Ishikawa (cell line): Measurements from ENCODE around the gene SMURF1.

ENCODE experiments used
- EP300 ChIP-seq: IDR thresholded peaks from 2 replicates; pipeline ENCODE4 v1.6.1; 2012; ENCODE audit warnings: borderline replicate concordance
- YY1 ChIP-seq: IDR thresholded peaks from 2 replicates; pipeline ENCODE4 v1.6.1; 2012; ENCODE audit warnings: low read depth
- TF ChIP-seq, protein P1 (sequence below): IDR thresholded peaks from 2 replicates; pipeline ENCODE4 v1.6.1; 2012

- TF ChIP-seq EP300, result no peak
- TF ChIP-seq, protein P1, sequence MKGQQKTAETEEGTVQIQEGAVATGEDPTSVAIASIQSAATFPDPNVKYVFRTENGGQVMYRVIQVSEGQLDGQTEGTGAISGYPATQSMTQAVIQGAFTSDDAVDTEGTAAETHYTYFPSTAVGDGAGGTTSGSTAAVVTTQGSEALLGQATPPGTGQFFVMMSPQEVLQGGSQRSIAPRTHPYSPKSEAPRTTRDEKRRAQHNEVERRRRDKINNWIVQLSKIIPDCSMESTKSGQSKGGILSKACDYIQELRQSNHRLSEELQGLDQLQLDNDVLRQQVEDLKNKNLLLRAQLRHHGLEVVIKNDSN, result no peak
- no peak for TF ChIP-seq YY1
Measured at GRCh38 chr7:99031496-99031895, 112.4 kb downstream of the SMURF1 start.
